Smooth muscle cell (in vitro differentiated cells): ENCODE measurements around the gene GNB5. TPM values are rescaled to one million over a fixed set of nuclear protein-coding genes. Genes with fewer than 3 reads are reported as not detected.
A peak's percentile ranks its signal among the peaks of the same experiment; 100 is the strongest.

Experiments
- DNase-seq: peaks from one replicate; lab custom pipeline; 2025; ENCODE audit not compliant: unreplicated experiment; lab: John Stamatoyannopoulos, UW
- H2AFZ ChIP-seq: fragments of 200-600 bp; sonication (generic); 2 replicates; pipeline ENCODE4 v1.6.0; 2016; ENCODE audit warnings: antibody characterized with exemption, low read depth, mild to moderate bottlenecking
- H3F3A ChIP-seq: fragments of 200-600 bp; sonication (generic); 2 replicates; pipeline ENCODE4 v1.6.0; 2017; ENCODE audit warnings: antibody characterized with exemption, low read depth
- H3K27ac ChIP-seq: fragments of 200-600 bp; sonication (generic); 2 replicates; pipeline ENCODE4 v1.5.1; 2016; ENCODE audit warnings: low read depth, mild to moderate bottlenecking
- H3K27me3 ChIP-seq: fragments of 200-600 bp; sonication (generic); 2 replicates; pipeline ENCODE4 v1.6.1; 2016; ENCODE audit warnings: low read depth, mild to moderate bottlenecking
- H3K36me3 ChIP-seq: fragments of 200-600 bp; sonication (generic); 2 replicates; pipeline ENCODE4 v1.5.1; 2016; ENCODE audit warnings: low read depth
- H3K4me1 ChIP-seq: fragments of 200-600 bp; sonication (generic); 2 replicates; pipeline ENCODE4 v1.5.1; 2016; ENCODE audit warnings: low read depth
- H3K4me2 ChIP-seq: fragments of 200-600 bp; sonication (generic); 2 replicates; pipeline ENCODE4 v1.6.0; 2016; ENCODE audit warnings: mild to moderate bottlenecking
- H3K4me3 ChIP-seq: fragments of 200-600 bp; sonication (generic); 2 replicates; pipeline ENCODE4 v1.5.1; 2016; ENCODE audit warnings: mild to moderate bottlenecking
- H3K79me2 ChIP-seq: fragments of 200-600 bp; sonication (generic); 2 replicates; pipeline ENCODE4 v1.6.0; 2016; ENCODE audit warnings: low read depth, mild to moderate bottlenecking
- H3K9ac ChIP-seq: fragments of 200-600 bp; sonication (generic); 2 replicates; pipeline ENCODE4 v1.6.0; 2016; ENCODE audit warnings: low read depth
- H3K9me3 ChIP-seq: fragments of 200-600 bp; sonication (generic); replicated peaks from 2 replicates; pipeline ENCODE4 v1.5.1; 2016; ENCODE audit warnings: low read depth
- H4K20me1 ChIP-seq: fragments of 200-600 bp; sonication (generic); 2 replicates; pipeline ENCODE4 v1.6.0; 2016; ENCODE audit warnings: low read depth
- WGBS: methylation state at CpG from one replicate; pipeline ENCODE4 v1.1.7; 2016; ENCODE audit warnings: low lambda C conversion rate; 5-methylcytosine and 5-hydroxymethylcytosine counted together
- polyA plus RNA-seq: library from polyadenylated mRNA; unstranded; fragments of >200 nt; fragmentation: Nextera tagmentation; extraction: Ambion mirVana; gene quantifications from 2 replicates; pipeline ENCODE4 v1.2.1, GENCODE V29; 2016
- total RNA-seq: library from RNA; depleted of rRNA; stranded (reverse); fragments of >200 nt; gene quantifications from 2 replicates; pipeline ENCODE4 v1.2.3, GENCODE V29; 2014
- TF ChIP-seq, protein P1 (sequence below): fragments of 200-600 bp; sonication (generic); IDR thresholded peaks from 2 replicates; pipeline ENCODE4 v1.5.1; 2017; ENCODE audit warnings: borderline replicate concordance, mild to moderate bottlenecking, antibody characterized with exemption; ENCODE audit not compliant: insufficient read depth, poor library complexity, severe bottlenecking

Gene GNB5
- total and polyA plus RNA-seq, 2 experiments from 2014 or later = 14.0 to 25.1 TPM

GRCh38 chr15:52140646-52141045 is 50.5 kb downstream of the GNB5 start:
- Histone ChIP-seq H2AFZ (no peak overlapping the region), H3K79me2 (no peaks in the 10 kb centered on the region), H3K4me1 (no peaks in the 10 kb centered on the region), H3K9ac (no peak overlapping the region), H3K4me2 (no peak overlapping the region), H3K36me3 (no peaks in the 10 kb centered on the region), H4K20me1 (no peaks in the 10 kb centered on the region), H3K4me3 (no peak overlapping the region), H3F3A (peaks cover 12% of the 10 kb centered on the region), H3K27ac (no peak overlapping the region), H3K9me3 (no peaks in the 10 kb centered on the region), H3K27me3 (no peaks in the 10 kb centered on the region)
- no peak for DNase-seq
- TF ChIP-seq, protein P1, sequence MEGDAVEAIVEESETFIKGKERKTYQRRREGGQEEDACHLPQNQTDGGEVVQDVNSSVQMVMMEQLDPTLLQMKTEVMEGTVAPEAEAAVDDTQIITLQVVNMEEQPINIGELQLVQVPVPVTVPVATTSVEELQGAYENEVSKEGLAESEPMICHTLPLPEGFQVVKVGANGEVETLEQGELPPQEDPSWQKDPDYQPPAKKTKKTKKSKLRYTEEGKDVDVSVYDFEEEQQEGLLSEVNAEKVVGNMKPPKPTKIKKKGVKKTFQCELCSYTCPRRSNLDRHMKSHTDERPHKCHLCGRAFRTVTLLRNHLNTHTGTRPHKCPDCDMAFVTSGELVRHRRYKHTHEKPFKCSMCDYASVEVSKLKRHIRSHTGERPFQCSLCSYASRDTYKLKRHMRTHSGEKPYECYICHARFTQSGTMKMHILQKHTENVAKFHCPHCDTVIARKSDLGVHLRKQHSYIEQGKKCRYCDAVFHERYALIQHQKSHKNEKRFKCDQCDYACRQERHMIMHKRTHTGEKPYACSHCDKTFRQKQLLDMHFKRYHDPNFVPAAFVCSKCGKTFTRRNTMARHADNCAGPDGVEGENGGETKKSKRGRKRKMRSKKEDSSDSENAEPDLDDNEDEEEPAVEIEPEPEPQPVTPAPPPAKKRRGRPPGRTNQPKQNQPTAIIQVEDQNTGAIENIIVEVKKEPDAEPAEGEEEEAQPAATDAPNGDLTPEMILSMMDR = no peak
- 89% methylated on average over 4 of the region's 4 CpGs for WGBS

DNA sequence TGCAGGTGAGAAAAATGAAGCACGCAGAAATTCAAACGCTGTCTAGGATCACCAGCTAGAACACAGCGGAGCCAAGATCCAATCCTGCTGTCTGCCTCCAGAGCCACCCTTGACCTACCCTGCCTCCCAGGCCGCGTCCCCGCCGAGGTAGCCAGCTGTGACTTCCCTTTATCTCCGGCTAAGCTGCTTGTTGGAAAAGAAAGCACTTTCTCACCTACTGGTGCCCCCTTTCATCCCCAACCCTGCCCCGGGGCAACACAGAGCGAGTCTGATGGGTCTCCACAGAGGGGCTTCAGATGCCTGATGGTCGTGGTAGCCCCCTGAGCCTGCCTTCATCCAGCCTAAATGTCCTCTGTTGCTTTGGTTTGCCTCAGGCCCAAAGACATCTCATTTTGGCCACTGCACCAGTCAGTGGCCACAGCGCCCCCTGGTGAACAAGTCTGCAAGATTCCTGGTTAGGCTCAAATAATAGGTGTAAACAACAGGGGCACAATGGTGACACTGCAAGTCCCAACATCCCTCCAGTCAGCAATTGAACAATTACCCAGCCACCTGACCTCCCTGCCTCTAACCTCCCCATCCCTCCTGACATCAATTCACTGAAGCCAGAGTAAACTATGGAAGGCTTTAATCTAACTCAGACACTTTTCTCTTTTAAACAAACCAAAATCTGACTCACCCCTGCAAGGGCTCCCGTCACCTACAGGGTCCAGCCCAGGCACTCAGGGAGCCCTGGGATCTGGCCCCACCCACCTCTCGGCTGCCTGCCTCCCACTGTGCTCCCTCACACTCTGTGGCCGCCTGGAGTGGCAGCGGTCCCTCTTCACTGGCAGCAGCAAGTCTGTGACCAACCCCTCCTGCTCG is 51.4 kb downstream of the GNB5 start:
- peak; percentile 27 for DNase-seq
- H3K27me3 ChIP-seq = no peaks in the 10 kb centered on the region
- WGBS = 69% methylated on average over 17 of the region's 17 CpGs
- H3F3A ChIP-seq = peaks cover 12% of the 10 kb centered on the region
- H4K20me1 ChIP-seq = no peaks in the 10 kb centered on the region
- no peaks in the 10 kb centered on the region for H3K79me2 ChIP-seq
- no peaks in the 10 kb centered on the region for H3K9me3 ChIP-seq
- no peaks in the 10 kb centered on the region for H3K36me3 ChIP-seq
- no peak overlapping the region for H3K27ac ChIP-seq
- no peaks in the 10 kb centered on the region for H3K4me1 ChIP-seq
- H3K9ac ChIP-seq = no peak overlapping the region
- H3K4me3 ChIP-seq = no peak overlapping the region
- TF ChIP-seq, protein P1 = peak; percentile 80
- no peak overlapping the region for H3K4me2 ChIP-seq
- no peak overlapping the region for H2AFZ ChIP-seq

- Histone ChIP-seq H3K36me3 (no peaks in the 10 kb centered on the region), H3K27ac (no peak overlapping the region), H3K4me1 (no peaks in the 10 kb centered on the region), H3K4me3 (no peak overlapping the region), H4K20me1 (no peaks in the 10 kb centered on the region), H3F3A (no peaks in the 10 kb centered on the region), H2AFZ (no peak overlapping the region), H3K9me3 (no peaks in the 10 kb centered on the region), H3K79me2 (no peaks in the 10 kb centered on the region), H3K9ac (no peak overlapping the region), H3K4me2 (no peak overlapping the region), H3K27me3 (no peaks in the 10 kb centered on the region)
- no peak for DNase-seq
- TF ChIP-seq, protein P1 = no peak
- WGBS = 90% methylated on average over 12 of the region's 12 CpGs
Measured at GRCh38 chr15:52137432-52138357, 53.5 kb downstream of the GNB5 start.
